T-helper 9 cell (primary cell): ENCODE measurements around the gene PKP4.

Experiments used
- DNase-seq: peaks from one replicate; pipeline ENCODE4 v3.0.0-alpha.2; 2020

The PKP4 gene

DNA sequence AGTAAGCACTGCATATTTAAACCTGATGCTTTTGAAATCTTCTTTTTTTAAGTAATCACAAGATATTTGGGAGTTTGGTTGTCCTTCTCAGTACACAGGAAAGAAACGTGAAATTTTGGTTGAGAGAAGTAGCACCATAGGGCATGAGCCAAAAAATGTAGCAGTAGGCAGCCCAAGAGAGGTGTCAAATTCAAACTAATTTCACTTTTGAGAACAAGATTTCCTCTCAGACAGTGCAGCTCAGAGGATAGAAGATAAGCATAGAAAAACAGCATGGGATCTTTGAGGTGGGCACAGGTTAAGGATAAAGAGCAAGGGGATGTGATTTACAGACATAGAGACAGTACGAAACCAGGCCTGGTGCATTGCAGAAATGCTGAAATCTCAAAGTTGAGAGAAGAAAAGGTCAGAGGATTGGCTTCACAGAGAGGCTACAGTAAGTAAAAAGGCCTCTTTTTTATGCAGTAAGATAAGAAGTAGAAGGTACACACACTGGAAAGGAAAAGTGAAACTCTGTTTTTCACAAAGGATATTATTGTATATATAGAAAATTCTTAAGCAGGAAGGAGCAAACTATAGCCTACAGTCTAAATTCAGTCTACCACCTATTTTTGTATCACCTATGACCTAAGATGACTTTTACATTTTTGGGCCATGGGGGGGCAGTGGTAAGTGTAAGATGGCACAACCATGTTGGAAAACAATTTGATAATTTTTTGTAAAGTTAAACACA is 89.8 kb downstream of the PKP4 start:
- DNase-seq = no peak

- no peak for DNase-seq
These were observed 96.5 kb downstream of the PKP4 start for GRCh38 chr2:158553257-158553656.

GRCh38 chr2:158554996-158555395 is 98.2 kb downstream of the PKP4 start:
- no peak for DNase-seq

GRCh38 chr2:158556124-158556523 is 99.4 kb downstream of the PKP4 start:
- no peak for DNase-seq

GRCh38 chr2:158557752-158558151 is 101.0 kb downstream of the PKP4 start:
- no peak for DNase-seq

DNA sequence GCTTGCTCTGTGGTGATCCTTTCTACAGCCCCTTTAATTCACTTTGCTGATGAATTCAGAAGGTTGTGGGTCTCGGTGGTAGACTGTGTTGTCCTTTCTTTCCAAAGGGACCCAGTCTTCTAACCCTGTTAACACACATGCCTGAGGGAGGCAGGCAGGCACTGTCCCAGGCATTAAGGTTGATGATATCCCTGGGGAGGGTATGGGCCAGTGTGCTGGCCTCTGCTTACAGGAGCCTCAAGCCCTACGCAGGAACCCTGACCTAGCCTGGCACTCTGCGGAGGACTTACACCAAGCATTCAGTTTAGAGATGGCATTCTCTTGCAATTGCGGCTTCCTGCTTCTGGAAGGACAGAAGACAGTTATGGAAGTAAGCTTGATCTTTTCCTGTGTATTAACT is 102.5 kb downstream of the PKP4 start:
- no peak for DNase-seq

GRCh38 chr2:158560259-158560658 is 103.5 kb downstream of the PKP4 start:
- no peak for DNase-seq

DNA sequence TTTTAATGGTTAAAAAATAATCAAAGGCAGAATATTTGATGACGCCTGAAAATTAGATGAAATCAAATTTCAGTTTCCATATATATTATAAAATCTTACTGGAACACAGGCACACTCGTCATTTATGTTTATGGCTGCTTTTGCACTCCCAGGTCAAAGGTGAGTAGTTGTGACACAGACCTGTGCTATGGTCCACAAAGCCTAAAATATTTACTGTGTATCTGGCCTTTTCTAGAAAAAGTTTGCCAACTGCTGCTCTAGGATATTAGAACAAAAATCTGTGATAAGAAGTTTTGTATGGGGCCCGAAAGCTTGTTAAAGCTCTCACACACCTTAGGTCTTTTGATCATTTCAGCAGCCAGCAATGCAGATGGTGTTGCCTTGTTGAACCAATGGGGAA is 104.3 kb downstream of the PKP4 start:
- no peak for DNase-seq

DNA sequence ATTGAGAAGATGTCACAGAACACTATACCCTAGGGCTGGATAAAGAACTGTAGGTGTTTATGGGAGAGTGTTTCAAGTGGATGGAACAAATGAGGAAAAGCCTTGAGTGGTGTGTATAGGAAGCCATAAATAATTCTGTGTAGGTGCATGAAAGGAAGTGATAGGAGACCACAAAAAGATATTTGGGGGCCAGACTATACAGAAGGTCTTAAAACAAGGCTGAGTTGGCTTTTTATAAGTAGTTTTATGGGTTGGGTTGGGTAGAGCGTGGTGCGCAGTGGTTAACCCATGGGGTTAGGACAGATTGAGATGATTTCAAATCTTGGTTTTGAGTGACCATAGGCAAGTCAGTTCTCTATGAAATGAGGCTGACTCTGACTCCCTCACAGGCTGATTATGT is 110.5 kb downstream of the PKP4 start:
- DNase-seq = no peak

DNA sequence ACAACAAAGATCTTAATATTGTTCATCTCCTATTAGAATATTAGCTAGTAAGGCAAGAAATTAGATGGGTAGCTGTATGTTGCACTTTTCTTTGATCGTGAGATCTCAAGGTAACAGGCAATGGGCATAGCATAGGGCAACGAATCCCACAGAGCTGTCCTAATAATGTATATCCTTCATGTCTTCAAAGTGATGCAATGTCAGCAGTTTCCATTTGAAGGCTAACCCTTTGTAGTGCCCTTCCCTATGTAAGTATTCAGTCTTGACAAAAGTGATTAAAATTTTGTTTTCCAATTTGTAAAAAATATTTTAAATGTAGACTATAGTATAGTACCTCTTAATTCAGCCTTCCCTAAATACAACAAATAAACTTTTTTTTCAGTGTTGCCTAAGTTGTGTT is 112.5 kb downstream of the PKP4 start:
- no peak for DNase-seq

GRCh38 chr2:158570869-158571268 is 114.1 kb downstream of the PKP4 start:
- no peak for DNase-seq

DNA sequence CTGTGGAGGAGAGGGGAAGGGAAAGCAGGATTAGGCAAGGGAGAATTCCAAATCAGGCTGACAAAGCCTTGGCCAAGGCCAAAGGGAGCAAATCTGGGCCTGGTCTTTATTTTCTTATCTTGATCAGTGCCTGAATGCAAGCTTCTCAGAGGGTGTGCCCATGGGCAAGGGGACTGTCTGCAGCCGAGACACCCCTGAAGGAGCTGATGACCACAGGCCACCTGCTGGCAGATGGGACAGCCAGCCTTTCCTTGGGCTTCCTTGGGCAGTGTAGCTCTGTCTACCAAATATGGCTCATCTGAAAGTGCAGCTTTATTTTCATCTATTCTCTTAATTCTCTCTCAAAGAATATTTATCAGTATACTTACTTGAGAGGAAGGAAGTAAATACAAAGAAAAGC is 117.0 kb downstream of the PKP4 start:
- DNase-seq = no peak

GRCh38 chr2:158575051-158575635 is 118.4 kb downstream of the PKP4 start:
- DNase-seq = no peak

- DNase-seq = no peak
These were observed 120.4 kb downstream of the PKP4 start for GRCh38 chr2:158577141-158577540.

DNA sequence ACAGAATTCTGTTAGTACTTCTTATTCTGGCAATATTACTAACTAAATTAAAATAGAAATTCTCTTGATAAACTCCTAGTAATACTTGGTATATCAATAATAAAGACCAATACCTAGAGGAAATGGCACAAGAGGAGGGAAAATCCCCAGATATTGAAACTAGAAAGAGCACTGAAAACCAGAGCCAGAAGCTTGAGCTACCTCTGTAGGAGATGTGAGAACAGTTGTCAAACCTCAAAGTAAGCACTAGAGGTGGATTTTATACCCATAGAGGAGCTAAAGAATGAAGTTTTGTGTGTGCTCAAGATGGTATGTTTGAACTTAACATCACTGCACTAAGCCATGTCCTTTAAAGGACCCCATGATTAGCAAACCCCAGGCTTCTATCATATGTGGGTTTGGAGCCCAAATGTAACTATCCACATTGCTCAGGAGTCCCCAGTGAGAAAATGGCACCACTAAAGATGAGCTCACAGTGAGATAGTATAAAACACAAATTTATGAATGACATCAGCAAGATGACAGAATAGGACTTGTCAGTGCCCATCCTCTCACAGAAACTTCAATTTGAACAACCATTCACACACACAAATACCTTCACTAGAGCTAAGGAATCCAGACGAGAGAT is 122.1 kb downstream of the PKP4 start:
- DNase-seq = no peak

DNA sequence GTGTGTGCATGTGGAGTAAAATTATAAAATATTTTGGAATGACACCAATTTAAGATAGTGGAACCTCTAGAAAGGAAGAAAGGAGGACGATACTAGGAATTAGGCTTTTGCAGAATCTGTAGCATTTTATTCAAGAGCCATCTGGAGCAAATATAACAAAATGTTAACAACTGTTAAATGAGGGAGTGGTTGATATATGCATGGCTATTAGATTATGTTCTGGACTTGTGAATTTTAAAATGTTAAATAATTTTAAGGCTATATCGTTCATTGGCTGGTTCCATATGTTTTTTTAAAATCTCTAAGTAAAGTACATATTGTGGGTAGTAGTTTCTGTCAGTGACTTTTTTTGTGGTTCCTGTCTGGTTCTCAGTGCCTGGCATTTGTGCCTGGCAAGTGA is 123.2 kb downstream of the PKP4 start:
- no peak for DNase-seq

DNA sequence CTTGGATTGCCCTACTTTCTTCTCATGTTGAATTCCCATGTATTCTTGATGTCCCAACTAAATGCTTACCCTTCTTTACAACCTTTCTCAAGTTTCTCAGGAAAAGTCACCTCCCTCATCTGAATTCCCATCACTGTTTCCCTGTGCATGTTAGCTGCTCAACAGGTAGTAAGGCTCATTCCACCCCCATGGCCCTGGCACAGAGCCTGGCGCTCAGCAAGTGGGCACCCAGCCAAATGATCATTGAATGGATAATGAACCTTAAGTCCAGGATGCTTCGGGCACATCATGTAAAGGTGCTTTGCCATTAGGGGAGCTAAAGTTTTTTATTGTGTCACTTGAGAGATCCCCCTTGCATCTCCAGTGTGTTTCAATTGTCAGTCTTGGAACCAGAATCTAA is 124.0 kb downstream of the PKP4 start:
- DNase-seq = no peak

DNA sequence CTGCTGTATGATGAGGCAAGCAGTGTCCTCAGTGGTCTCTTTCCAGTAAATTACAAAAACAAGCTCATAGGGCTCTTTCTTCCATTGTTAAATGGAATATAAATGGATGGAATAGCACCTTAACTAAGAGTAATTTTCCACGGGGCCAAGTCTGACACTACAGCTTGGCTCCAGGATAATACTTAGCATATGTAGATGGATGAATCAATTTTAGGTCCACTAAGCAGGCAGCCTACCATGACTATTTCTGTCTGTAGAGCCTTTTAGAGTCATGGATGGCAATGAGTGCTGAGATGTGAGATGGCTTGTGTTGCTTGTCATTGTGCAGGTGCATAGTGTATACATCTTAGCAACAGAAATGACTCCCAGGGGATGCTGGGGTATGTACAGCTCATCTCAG is 125.9 kb downstream of the PKP4 start:
- no peak for DNase-seq

DNA sequence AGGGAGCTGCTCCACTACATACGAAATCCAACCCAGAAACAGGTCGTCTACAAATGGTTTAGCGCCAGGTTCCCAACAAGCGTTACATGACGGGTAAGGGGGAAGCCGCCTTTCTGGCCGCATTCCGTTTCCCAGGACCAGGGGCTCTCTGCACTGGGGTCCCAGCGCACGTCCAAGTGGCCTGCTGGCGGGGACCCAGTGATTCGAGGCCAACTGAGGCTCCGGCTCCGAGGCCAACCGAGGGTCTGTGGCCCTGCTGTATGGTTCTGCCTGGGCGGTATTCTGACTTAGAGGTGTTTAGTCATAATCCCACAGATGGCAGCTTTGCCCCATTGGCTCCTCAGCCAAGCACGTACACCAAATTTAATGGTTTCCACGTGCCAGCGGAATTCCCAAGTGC is 127.2 kb downstream of the PKP4 start:
- DNase-seq = no peak

DNA sequence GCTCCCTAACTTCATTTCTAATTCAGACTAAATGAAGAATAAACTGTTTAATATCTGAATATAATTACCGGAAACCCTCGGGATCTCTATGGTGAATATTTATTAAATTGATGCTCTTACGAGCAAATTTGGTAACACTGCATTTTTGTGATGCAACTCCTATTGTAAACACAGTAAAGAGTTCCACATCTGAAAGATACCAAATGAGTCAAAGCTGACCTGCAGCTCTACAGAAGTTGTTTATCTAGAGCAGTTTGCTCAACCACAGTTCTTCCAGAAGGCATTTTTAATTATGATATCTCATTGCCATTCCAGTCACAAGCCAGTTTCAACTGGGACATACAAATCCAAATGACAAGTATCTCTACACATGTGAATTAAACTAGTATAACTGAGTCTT is 129.7 kb downstream of the PKP4 start:
- no peak for DNase-seq

DNA sequence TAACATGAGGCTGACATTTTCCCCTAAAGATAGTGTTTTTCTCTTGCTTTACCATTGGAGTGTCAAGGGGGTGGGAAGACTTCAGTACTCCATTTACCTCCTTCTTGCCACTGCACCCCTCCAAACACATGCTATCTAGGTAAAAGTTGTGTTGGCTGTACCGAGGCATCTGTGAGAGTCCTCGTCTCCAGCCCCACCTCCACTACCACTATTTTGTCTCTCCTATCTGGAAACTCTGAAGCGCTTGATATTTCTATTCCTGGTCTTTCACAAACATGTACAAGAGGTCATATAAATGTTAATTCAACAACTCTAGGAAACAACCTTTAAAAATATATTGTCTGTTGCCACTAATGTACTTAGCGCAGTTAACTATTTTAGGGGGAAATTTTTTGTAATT is 132.6 kb downstream of the PKP4 start:
- DNase-seq = no peak

- DNase-seq = no peak
These were observed 142.2 kb downstream of the PKP4 start for GRCh38 chr2:158598862-158599517.

- DNase-seq = no peak
These were observed 142.9 kb downstream of the PKP4 start for GRCh38 chr2:158599609-158600008.
